Neural progenitor cell (in vitro differentiated cells): ENCODE results near the gene MOV10L1. TPM values are rescaled to one million over a fixed set of nuclear protein-coding genes. Genes with fewer than 3 reads are reported as not detected.

Experiments used
- DNase-seq: peaks from one replicate; pipeline ENCODE4 v3.0.0-alpha.2; 2016; ENCODE audit warnings: low spot score
- H2AFZ ChIP-seq: fragments of 200-600 bp; sonication (generic); replicated peaks from 2 replicates; pipeline ENCODE4 v1.6.1; 2016; ENCODE audit warnings: antibody characterized with exemption
- H3F3A ChIP-seq: fragments of 200-600 bp; sonication (generic); 2 replicates; pipeline ENCODE4 v1.6.1; 2016; ENCODE audit warnings: antibody characterized with exemption, low read depth
- H3K27ac ChIP-seq: fragments of 200-600 bp; sonication (generic); 2 replicates; pipeline ENCODE4 v1.5.1; 2016; ENCODE audit warnings: mild to moderate bottlenecking
- H3K27me3 ChIP-seq: fragments of 200-600 bp; sonication (generic); 2 replicates; pipeline ENCODE4 v1.6.1; 2016; ENCODE audit warnings: mild to moderate bottlenecking, moderate library complexity
- H3K36me3 ChIP-seq: fragments of 200-600 bp; sonication (generic); 2 replicates; pipeline ENCODE4 v1.5.1; 2016
- H3K4me1 ChIP-seq: fragments of 200-600 bp; sonication (generic); 2 replicates; pipeline ENCODE4 v1.6.1; 2016; ENCODE audit warnings: mixed run types
- H3K4me2 ChIP-seq: fragments of 200-600 bp; sonication (generic); 2 replicates; pipeline ENCODE4 v1.6.1; 2016
- H3K4me3 ChIP-seq: fragments of 200-600 bp; sonication (generic); 2 replicates; pipeline ENCODE4 v1.5.1; 2016
- H3K79me2 ChIP-seq: fragments of 200-600 bp; sonication (generic); 2 replicates; pipeline ENCODE4 v1.6.1; 2016; ENCODE audit warnings: low read depth
- H3K9ac ChIP-seq: fragments of 200-600 bp; sonication (generic); 2 replicates; pipeline ENCODE4 v1.6.1; 2016
- H3K9me3 ChIP-seq: fragments of 200-600 bp; sonication (generic); 2 replicates; pipeline ENCODE4 v1.5.1; 2016; ENCODE audit warnings: low read depth
- H4K20me1 ChIP-seq: fragments of 200-600 bp; sonication (generic); 2 replicates; pipeline ENCODE4 v1.6.1; 2016; ENCODE audit warnings: low read depth
- H3K27ac Mint-ChIP-seq: 3 replicates; pipeline ENCODE4 v1.8.0; 2021; ENCODE audit warnings: mixed read lengths
- H3K27me3 Mint-ChIP-seq: 2 replicates; pipeline ENCODE4 v1.8.0; 2022; ENCODE audit warnings: low read depth, mild to moderate bottlenecking, inconsistent platforms, moderate library complexity, mixed read lengths; ENCODE audit not compliant: insufficient read depth
- H3K36me3 Mint-ChIP-seq: 3 replicates; pipeline ENCODE4 v1.8.0; 2021; ENCODE audit warnings: mixed read lengths
- H3K4me1 Mint-ChIP-seq: 3 replicates; pipeline ENCODE4 v1.8.0; 2021; ENCODE audit warnings: mixed read lengths
- H3K4me3 Mint-ChIP-seq: 3 replicates; pipeline ENCODE4 v1.8.0; 2021; ENCODE audit warnings: mild to moderate bottlenecking, moderate library complexity, mixed read lengths
- H3K9me3 Mint-ChIP-seq: 3 replicates; pipeline ENCODE4 v1.8.0; 2020; ENCODE audit warnings: mixed read lengths
- EZH2 ChIP-seq: fragments of 200-600 bp; sonication (generic); IDR thresholded peaks from 2 replicates; pipeline ENCODE4 v1.6.1; 2017; ENCODE audit warnings: antibody characterized with exemption, mild to moderate bottlenecking, moderate library complexity
- EZH2phosphoT487 ChIP-seq: fragments of 200-600 bp; sonication (generic); IDR thresholded peaks from 2 replicates; pipeline ENCODE4 v1.6.1; 2017; ENCODE audit warnings: antibody characterized with exemption
- total RNA-seq: library from RNA; depleted of rRNA; stranded (reverse); fragments of >200 nt; gene quantifications from 2 replicates; pipeline ENCODE4 v1.2.3, GENCODE V29; 2015; ENCODE audit warnings: low replicate concordance
- TF ChIP-seq, protein P1 (sequence below): fragments of 200-600 bp; sonication (generic); IDR thresholded peaks from 2 replicates; pipeline ENCODE4 v1.5.1; 2017; ENCODE audit warnings: antibody characterized with exemption, mild to moderate bottlenecking

Gene MOV10L1
- total RNA-seq, 1 donor from 2014 or later, result not detected

GRCh38 chr22:50046481-50047245, 43.1 kb upstream of the MOV10L1 start:
- DNase-seq, result no peak
- no peaks in the 10 kb centered on the region for H4K20me1 ChIP-seq
- H3K27ac Mint-ChIP-seq, result no peak overlapping the region
- H3F3A ChIP-seq, result no peaks in the 10 kb centered on the region
- H3K9ac ChIP-seq, result no peak overlapping the region
- no peaks in the 10 kb centered on the region for H3K9me3 ChIP-seq
- no peaks in the 10 kb centered on the region for H3K4me1 ChIP-seq
- no peak overlapping the region for H2AFZ ChIP-seq
- peaks cover 6% of the 10 kb centered on the region for H3K9me3 Mint-ChIP-seq
- no peaks in the 10 kb centered on the region for H3K36me3 ChIP-seq
- no peak overlapping the region for H3K4me3 ChIP-seq
- H3K4me1 Mint-ChIP-seq, result no peaks in the 10 kb centered on the region
- no peaks in the 10 kb centered on the region for H3K36me3 Mint-ChIP-seq
- no peaks in the 10 kb centered on the region for H3K27me3 ChIP-seq
- H3K79me2 ChIP-seq, result no peaks in the 10 kb centered on the region
- TF ChIP-seq EZH2phosphoT487, result no peak
- H3K4me2 ChIP-seq, result no peak overlapping the region
- no peak overlapping the region for H3K27ac ChIP-seq
- H3K27me3 Mint-ChIP-seq, result peaks cover 16% of the 10 kb centered on the region
- H3K4me3 Mint-ChIP-seq, result no peak overlapping the region

- no peaks in the 10 kb centered on the region for H3K4me1 ChIP-seq
- no peak for TF ChIP-seq EZH2
- TF ChIP-seq, protein P1, sequence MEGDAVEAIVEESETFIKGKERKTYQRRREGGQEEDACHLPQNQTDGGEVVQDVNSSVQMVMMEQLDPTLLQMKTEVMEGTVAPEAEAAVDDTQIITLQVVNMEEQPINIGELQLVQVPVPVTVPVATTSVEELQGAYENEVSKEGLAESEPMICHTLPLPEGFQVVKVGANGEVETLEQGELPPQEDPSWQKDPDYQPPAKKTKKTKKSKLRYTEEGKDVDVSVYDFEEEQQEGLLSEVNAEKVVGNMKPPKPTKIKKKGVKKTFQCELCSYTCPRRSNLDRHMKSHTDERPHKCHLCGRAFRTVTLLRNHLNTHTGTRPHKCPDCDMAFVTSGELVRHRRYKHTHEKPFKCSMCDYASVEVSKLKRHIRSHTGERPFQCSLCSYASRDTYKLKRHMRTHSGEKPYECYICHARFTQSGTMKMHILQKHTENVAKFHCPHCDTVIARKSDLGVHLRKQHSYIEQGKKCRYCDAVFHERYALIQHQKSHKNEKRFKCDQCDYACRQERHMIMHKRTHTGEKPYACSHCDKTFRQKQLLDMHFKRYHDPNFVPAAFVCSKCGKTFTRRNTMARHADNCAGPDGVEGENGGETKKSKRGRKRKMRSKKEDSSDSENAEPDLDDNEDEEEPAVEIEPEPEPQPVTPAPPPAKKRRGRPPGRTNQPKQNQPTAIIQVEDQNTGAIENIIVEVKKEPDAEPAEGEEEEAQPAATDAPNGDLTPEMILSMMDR, result no peak
- no peak for TF ChIP-seq EZH2phosphoT487
- no peak overlapping the region for H3K9ac ChIP-seq
- H3K36me3 Mint-ChIP-seq, result no peaks in the 10 kb centered on the region
- H3K4me1 Mint-ChIP-seq, result no peaks in the 10 kb centered on the region
- H3K27me3 ChIP-seq, result no peaks in the 10 kb centered on the region
- no peak overlapping the region for H3K4me3 ChIP-seq
- H3K36me3 ChIP-seq, result no peaks in the 10 kb centered on the region
- no peaks in the 10 kb centered on the region for H4K20me1 ChIP-seq
- H3F3A ChIP-seq, result no peaks in the 10 kb centered on the region
- no peak overlapping the region for H3K4me3 Mint-ChIP-seq
- peaks cover 11% of the 10 kb centered on the region for H3K27me3 Mint-ChIP-seq
- H3K27ac ChIP-seq, result no peak overlapping the region
- no peaks in the 10 kb centered on the region for H3K79me2 ChIP-seq
- H3K4me2 ChIP-seq, result no peak overlapping the region
- DNase-seq, result no peak
- H2AFZ ChIP-seq, result no peak overlapping the region
- no peak overlapping the region for H3K27ac Mint-ChIP-seq
- peaks cover 5% of the 10 kb centered on the region for H3K9me3 Mint-ChIP-seq
- no peaks in the 10 kb centered on the region for H3K9me3 ChIP-seq
These were observed 42.5 kb upstream of the MOV10L1 start for GRCh38 chr22:50047346-50047745.

- H3K4me3 ChIP-seq, result no peak overlapping the region
- TF ChIP-seq EZH2phosphoT487 (no peak), EZH2 (no peak)
- TF ChIP-seq, protein P1, result no peak
- H3K4me1 ChIP-seq, result no peaks in the 10 kb centered on the region
- no peaks in the 10 kb centered on the region for H4K20me1 ChIP-seq
- no peak for DNase-seq
- no peak overlapping the region for H3K27ac Mint-ChIP-seq
- H3K4me1 Mint-ChIP-seq, result no peaks in the 10 kb centered on the region
- no peak overlapping the region for H2AFZ ChIP-seq
- H3K36me3 ChIP-seq, result no peaks in the 10 kb centered on the region
- no peak overlapping the region for H3K4me3 Mint-ChIP-seq
- no peaks in the 10 kb centered on the region for H3K36me3 Mint-ChIP-seq
- H3K4me2 ChIP-seq, result no peak overlapping the region
- no peak overlapping the region for H3K9ac ChIP-seq
- no peaks in the 10 kb centered on the region for H3K9me3 ChIP-seq
- H3K79me2 ChIP-seq, result no peaks in the 10 kb centered on the region
- no peak overlapping the region for H3K27ac ChIP-seq
- peaks cover 4% of the 10 kb centered on the region for H3K9me3 Mint-ChIP-seq
- no peaks in the 10 kb centered on the region for H3F3A ChIP-seq
- H3K27me3 ChIP-seq, result no peaks in the 10 kb centered on the region
- peaks cover 11% of the 10 kb centered on the region for H3K27me3 Mint-ChIP-seq
These were observed 41.6 kb upstream of the MOV10L1 start for GRCh38 chr22:50048061-50048765.

GRCh38 chr22:50048836-50049235, 41.0 kb upstream of the MOV10L1 start:
- TF ChIP-seq EZH2 (no peak), EZH2phosphoT487 (no peak)
- TF ChIP-seq, protein P1, result no peak
- Mint-ChIP-seq H3K9me3 (peaks cover 2% of the 10 kb centered on the region), H3K36me3 (no peaks in the 10 kb centered on the region), H3K27ac (no peak overlapping the region), H3K4me1 (no peaks in the 10 kb centered on the region), H3K27me3 (peaks cover 11% of the 10 kb centered on the region), H3K4me3 (no peak overlapping the region)
- Histone ChIP-seq H2AFZ (no peak overlapping the region), H3K79me2 (no peaks in the 10 kb centered on the region), H3F3A (no peaks in the 10 kb centered on the region), H3K4me1 (no peaks in the 10 kb centered on the region), H3K27ac (no peak overlapping the region), H3K9me3 (no peaks in the 10 kb centered on the region), H3K4me3 (no peak overlapping the region), H3K4me2 (no peak overlapping the region), H3K36me3 (no peaks in the 10 kb centered on the region), H3K27me3 (no peaks in the 10 kb centered on the region), H4K20me1 (no peaks in the 10 kb centered on the region), H3K9ac (no peak overlapping the region)
- no peak for DNase-seq
